ENCODE data around the gene CNP. TPM values are rescaled to one million over a fixed set of nuclear protein-coding genes. Genes with fewer than 3 reads are reported as not detected.

Gene CNP
- total RNA-seq, 1 donor = 94.6 TPM

GRCh38 chr17:41935641-41936040 lies 31.0 kb upstream of the CNP start:
- DNase-seq (ENCODE audit: low read depth) = no peak
- H3K4me3 ChIP-seq (ENCODE audit: low read depth, low read length) = no peak overlapping the region
- no peak for TF ChIP-seq CTCF (IDR thresholded peaks at IDR 0.05; ENCODE audit: insufficient read depth, low read depth, low read length)

GRCh38 chr17:41937970-41938954 lies 28.3 kb upstream of the CNP start:
- DNase-seq (ENCODE audit: low read depth) = no peak
- TF ChIP-seq CTCF (IDR thresholded peaks at IDR 0.05; ENCODE audit: insufficient read depth, low read depth, low read length) = no peak
- no peak overlapping the region for H3K4me3 ChIP-seq (ENCODE audit: low read depth, low read length)

GRCh38 chr17:41939044-41939692 lies 27.4 kb upstream of the CNP start:
- H3K4me3 ChIP-seq (ENCODE audit: low read depth, low read length) = no peak overlapping the region
- TF ChIP-seq CTCF (IDR thresholded peaks at IDR 0.05; ENCODE audit: insufficient read depth, low read depth, low read length) = no peak
- peak; percentile 24 for DNase-seq (ENCODE audit: low read depth)

GRCh38 chr17:41939693-41940090 lies 26.9 kb upstream of the CNP start:
- no peak for DNase-seq (ENCODE audit: low read depth)
- no peak overlapping the region for H3K4me3 ChIP-seq (ENCODE audit: low read depth, low read length)
- TF ChIP-seq CTCF (IDR thresholded peaks at IDR 0.05; ENCODE audit: insufficient read depth, low read depth, low read length) = no peak

- no peak for DNase-seq (ENCODE audit: low read depth)
- no peak overlapping the region for H3K4me3 ChIP-seq (ENCODE audit: low read depth, low read length)
- TF ChIP-seq CTCF (IDR thresholded peaks at IDR 0.05; ENCODE audit: insufficient read depth, low read depth, low read length) = no peak
Measured at GRCh38 chr17:41941168-41941567, 25.4 kb upstream of the CNP start.

- no peak for DNase-seq (ENCODE audit: low read depth)
- TF ChIP-seq CTCF (IDR thresholded peaks at IDR 0.05; ENCODE audit: insufficient read depth, low read depth, low read length) = no peak
- H3K4me3 ChIP-seq (ENCODE audit: low read depth, low read length) = no peak overlapping the region
Measured at GRCh38 chr17:41942626-41943373, 23.8 kb upstream of the CNP start.

Data from fibroblast of villous mesenchyme (primary cell).